ENCODE measurements around the gene NEDD9. TPM values are rescaled to one million over a fixed set of nuclear protein-coding genes. Genes with fewer than 3 reads are reported as not detected.

Gene NEDD9
- total and polyA plus RNA-seq, 2 of the 4 experiments (the other 2 are of a cell fraction) = 7.6 to 16.5 TPM

DNA sequence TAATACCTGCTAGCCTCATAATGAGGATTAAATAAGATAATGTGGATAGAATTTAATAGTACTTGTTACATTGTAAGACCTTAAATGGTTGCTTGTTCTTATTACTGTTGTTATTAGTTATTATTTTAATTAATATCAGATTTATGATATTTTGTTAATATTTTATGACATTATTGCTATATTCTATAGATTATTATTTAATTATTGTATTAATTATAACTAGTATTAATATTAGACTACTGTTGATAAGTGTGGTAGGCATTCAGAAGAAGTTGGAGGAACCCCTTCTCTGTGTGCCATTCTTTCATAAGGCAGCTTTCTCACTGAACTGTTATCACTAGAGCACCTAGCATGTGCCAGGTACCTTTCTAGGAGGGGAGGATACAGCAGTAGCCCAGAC, 2.6 kb upstream of the NEDD9 start:
- Histone ChIP-seq H4K91ac (ENCODE audit: insufficient read depth, low read depth, low read length) (no peak overlapping the region), H3K9me1 (ENCODE audit: insufficient read depth, low read length) (peaks cover 4% of the 10 kb centered on the region; the same call in 1 of the 2 replicates), H2AK5ac (ENCODE audit: low read depth, low read length) (no peak overlapping the region), H2AK9ac (replicated peaks; ENCODE audit: low read depth, low read length, poor library complexity) (no peak overlapping the region), H3K27ac (ENCODE audit: insufficient read depth, low read length) (no peak overlapping the region), H3K4ac (ENCODE audit: low read depth, low read length) (no peak overlapping the region), H2BK20ac (ENCODE audit: low read depth, low read length) (no peak overlapping the region), H3K23ac (ENCODE audit: low read depth, low read length) (no peak overlapping the region), H4K5ac (ENCODE audit: low read depth, low read length) (no peak overlapping the region), H3K9ac (ENCODE audit: low read depth, low read length) (no peak overlapping the region), H4K20me1 (ENCODE audit: insufficient read depth, low read length) (peaks cover 6% of the 10 kb centered on the region; the same call in 1 of the 2 replicates), H3K79me1 (ENCODE audit: low read depth in 1 of 2, low read length in 2 of 2) (peaks cover 0 to 3% of the 10 kb centered on the region in 2 experiments; a peak in 1 of 4 replicates), H2BK120ac (ENCODE audit: low read depth, low read length) (no peak overlapping the region), H3K14ac (replicated peaks; ENCODE audit: low read depth, low read length) (no peak overlapping the region; the same call in 1 of the 2 replicates), H3K27me3 (ENCODE audit: control insufficient read depth, insufficient read depth, low read length) (no peaks in the 10 kb centered on the region), H2BK5ac (ENCODE audit: low read depth, low read length, poor library complexity, severe bottlenecking) (no peak overlapping the region), H2BK15ac (ENCODE audit: low read depth, low read length) (no peak overlapping the region), H3K9me3 (ENCODE audit: control insufficient read depth, insufficient read depth, low read length) (no peaks in the 10 kb centered on the region), H3K4me3 (ENCODE audit: insufficient read depth, low read depth, low read length) (no peak overlapping the region), H3K4me1 (ENCODE audit: control insufficient read depth, insufficient read depth, low read length) (peaks cover 7% of the 10 kb centered on the region), H4K8ac (ENCODE audit: low read depth in 2 of 2, low read length in 2 of 2) (no peak overlapping the region), H3K18ac (ENCODE audit: low read depth, low read length) (no peak overlapping the region), H3K36me3 (ENCODE audit: control insufficient read depth, insufficient read depth, low read length) (no peaks in the 10 kb centered on the region), H3K4me2 (ENCODE audit: low read depth, low read length) (no peak overlapping the region), H2AFZ (replicated peaks; ENCODE audit: low read length, poor library complexity) (no peak overlapping the region), H3K56ac (ENCODE audit: extremely low read depth, insufficient read depth, low read length) (no peak overlapping the region)
- DNase-seq (no peak), ATAC-seq (ENCODE audit: low read depth) (no peak)
- BruUV-seq (replicated peaks) = no TSS peak
- POLR2A ChIA-PET (ENCODE audit: unreplicated experiment) = no interaction called here
- in situ Hi-C loops (cut with MboI; ENCODE audit: low sequenced_read_pairs) = loop anchor here (10.0 kb wide), 1 partner anchor 260 kb away; no protein-coding TSS in a partner anchor
- intact Hi-C loops (cut with micrococcal nuclease) = no loop called here
- CTCF ChIA-PET = interaction anchor here (0.5 kb wide), 1 partner anchor 10 kb away, joined by 4 read pairs; no protein-coding TSS in a partner anchor
- dilution Hi-C loops (cut with HindIII; ENCODE audit: low sequenced_read_pairs, unreplicated experiment) = no loop called here
- no peak for TF ChIP-seq MXI1 (IDR thresholded peaks at IDR 0.05; ENCODE audit: borderline replicate concordance, low read depth, low read length)
- no peak for TF ChIP-seq CHD1 (IDR thresholded peaks at IDR 0.05; ENCODE audit: low read depth, low read length)

All from IMR-90 (cell line).